BE2C (cell line): Measurements from ENCODE around the gene EIF4E1B.

Source experiments
- DNase-seq: peaks from one replicate; pipeline ENCODE4 v3.0.0-alpha.2; 2020
- H3K27me3 ChIP-seq: fragments of 250-450 bp; sonication (Bioruptor Pico); 2 replicates; pipeline ENCODE4 v1.5.1; 2020; ENCODE audit warnings: mild to moderate bottlenecking
- H3K36me3 ChIP-seq: fragments of 250-450 bp; sonication (Bioruptor Pico); 2 replicates; pipeline ENCODE4 v1.5.1; 2020; ENCODE audit warnings: mild to moderate bottlenecking
- H3K4me1 ChIP-seq: fragments of 250-450 bp; sonication (Bioruptor Pico); 2 replicates; pipeline ENCODE4 v1.5.1; 2020
- H3K4me3 ChIP-seq: 2 replicates; pipeline ENCODE4 v1.5.1; 2011; ENCODE audit warnings: low read depth, low read length
- H3K9me3 ChIP-seq: fragments of 250-450 bp; sonication (Bioruptor Pico); 2 replicates; pipeline ENCODE4 v1.5.1; 2020
- CTCF ChIP-seq: IDR thresholded peaks from 2 replicates; pipeline ENCODE4 v1.5.1; 2012; ENCODE audit warnings: mild to moderate bottlenecking, low read depth, low read length

Gene EIF4E1B

DNA sequence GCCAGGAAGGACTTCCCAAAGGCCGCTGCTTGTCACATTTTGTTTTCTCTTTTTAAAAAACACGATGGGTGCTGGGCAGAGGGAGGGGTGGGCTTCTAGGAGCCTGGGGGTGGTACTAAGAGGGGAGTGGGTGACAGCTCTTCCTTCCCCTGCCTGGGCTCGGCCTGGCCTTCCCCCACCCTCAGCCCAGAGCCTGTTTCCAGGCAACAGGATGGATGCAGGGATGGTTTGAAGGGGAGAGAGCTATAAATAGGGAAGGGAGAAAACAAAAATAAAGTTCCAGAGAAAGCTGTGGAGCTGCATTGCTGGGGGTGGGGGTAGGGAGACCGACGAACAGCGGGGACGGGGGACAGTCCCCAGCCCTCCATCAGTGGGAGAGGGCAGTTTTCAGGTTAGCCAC lies 14.0 kb upstream of the EIF4E1B start:
- TF ChIP-seq CTCF: no peak
- Histone ChIP-seq H3K4me1 (peaks cover 10% of the 10 kb centered on the region), H3K9me3 (no peaks in the 10 kb centered on the region), H3K36me3 (no peaks in the 10 kb centered on the region), H3K4me3 (no peak overlapping the region), H3K27me3 (peaks cover 13% of the 10 kb centered on the region; the same call in 1 of the 2 replicates)
- no peak for DNase-seq

DNA sequence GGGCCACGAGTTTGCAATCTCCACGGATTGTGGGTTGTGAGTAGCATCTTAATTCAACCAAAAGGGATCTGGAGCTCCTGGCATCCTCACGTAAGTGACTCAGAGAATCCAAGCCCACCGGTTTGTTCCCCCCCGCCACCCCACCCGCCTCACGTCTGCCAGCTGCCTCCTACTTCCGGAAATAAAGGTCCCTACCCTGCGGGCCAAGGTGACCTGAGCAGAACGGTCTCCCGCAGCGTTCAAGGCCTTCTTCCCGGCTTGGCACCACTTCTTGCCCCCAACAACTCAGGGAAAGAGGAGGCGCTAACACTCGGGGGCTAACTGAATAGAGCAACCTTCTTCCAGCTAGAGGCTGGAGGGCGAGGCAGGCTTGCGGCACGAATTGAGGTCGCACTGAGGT lies 11.7 kb upstream of the EIF4E1B start:
- peak; percentile 38 for DNase-seq
- TF ChIP-seq CTCF: no peak
- peak overlapping the region; percentile 47 for H3K4me3 ChIP-seq
- H3K4me1 ChIP-seq: peaks cover 5% of the 10 kb centered on the region
- no peaks in the 10 kb centered on the region for H3K36me3 ChIP-seq
- no peaks in the 10 kb centered on the region for H3K9me3 ChIP-seq
- H3K27me3 ChIP-seq: peaks cover 13% of the 10 kb centered on the region; the same call in 1 of the 2 replicates

GRCh38 chr5:176619203-176619568 lies 11.3 kb upstream of the EIF4E1B start:
- H3K27me3 ChIP-seq: peaks cover 13% of the 10 kb centered on the region; the same call in 1 of the 2 replicates
- peak overlapping the region; percentile 47 for H3K4me3 ChIP-seq
- DNase-seq: peak; percentile 99
- peak; percentile 52 for TF ChIP-seq CTCF
- H3K4me1 ChIP-seq: peaks cover 3% of the 10 kb centered on the region
- H3K36me3 ChIP-seq: no peaks in the 10 kb centered on the region
- no peaks in the 10 kb centered on the region for H3K9me3 ChIP-seq

DNA sequence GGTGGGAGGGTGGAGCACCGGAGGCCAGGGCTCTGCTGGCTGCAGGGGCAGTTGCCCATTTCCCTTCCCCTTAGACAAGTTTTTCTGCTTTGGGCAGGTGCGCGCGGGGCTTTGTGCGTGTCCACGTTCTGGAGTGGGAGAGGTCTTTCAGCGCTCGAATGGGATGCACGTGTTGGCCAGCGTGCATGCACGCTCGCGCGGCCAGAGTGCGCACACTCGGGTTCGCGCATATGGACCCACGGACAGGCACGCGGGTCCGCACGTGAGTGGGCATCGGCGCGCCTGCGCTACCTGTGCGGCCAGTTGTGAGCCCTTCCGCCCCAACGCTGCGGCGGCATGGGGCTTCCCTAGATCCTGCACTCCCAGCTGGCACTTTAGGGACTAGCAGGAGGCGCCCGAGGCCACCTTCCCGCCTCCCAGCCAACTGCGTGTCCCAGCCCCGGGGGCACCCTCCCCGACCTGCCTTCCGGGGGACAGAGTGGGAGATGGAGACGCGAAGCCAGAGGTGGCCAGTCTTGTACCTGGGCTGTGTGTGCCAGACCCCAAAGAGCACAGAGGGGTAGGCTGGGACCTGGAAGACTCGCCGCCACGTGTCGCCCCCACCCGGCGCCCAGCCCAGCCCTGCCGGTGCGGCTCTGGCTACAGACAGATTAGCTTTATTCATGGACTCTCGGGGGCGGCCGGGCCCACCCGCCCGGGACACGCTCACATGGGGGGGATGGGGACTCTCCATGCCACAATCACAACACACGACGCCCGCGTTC lies 10.7 kb upstream of the EIF4E1B start:
- TF ChIP-seq CTCF: no peak
- Histone ChIP-seq H3K4me1 (peaks cover 2% of the 10 kb centered on the region; the same call in 1 of the 2 replicates), H3K9me3 (no peaks in the 10 kb centered on the region), H3K36me3 (no peaks in the 10 kb centered on the region), H3K4me3 (peak overlapping the region; percentile 23), H3K27me3 (peaks cover 13% of the 10 kb centered on the region; the same call in 1 of the 2 replicates)
- no peak for DNase-seq

DNA sequence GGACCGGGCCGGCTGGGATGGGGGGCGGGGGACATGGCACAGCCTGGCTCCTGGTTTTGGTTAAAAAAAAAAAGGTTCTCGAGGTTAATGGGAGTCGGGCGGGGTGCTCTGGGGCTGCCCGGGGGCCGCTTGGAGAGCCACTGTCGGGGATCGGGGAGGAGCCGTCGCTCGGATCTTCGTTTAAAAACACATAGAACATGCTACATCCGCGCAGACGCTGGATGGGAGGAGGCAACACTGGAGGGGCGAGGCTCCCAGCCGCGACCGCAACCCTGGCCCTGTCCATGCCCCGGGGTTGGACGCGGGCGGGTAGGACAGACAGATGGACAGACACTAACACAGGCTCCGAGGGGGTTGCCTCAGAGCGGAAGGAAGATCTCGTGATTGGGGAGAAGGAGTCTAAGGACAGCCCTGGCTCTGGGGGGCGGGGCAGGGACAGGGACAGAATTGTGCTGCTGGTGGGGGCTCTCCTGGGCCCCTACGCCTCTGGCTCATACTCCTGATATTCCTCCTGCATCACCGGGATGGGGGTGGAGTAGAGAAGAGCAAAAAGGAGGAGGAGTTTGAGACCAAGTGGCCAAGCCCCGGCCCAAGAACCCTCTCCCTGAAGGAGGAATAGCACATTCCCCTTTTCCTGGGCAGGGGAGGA lies 10.0 kb upstream of the EIF4E1B start:
- H3K27me3 ChIP-seq: peaks cover 13% of the 10 kb centered on the region; the same call in 1 of the 2 replicates
- peaks cover 2% of the 10 kb centered on the region; the same call in 1 of the 2 replicates for H3K4me1 ChIP-seq
- H3K9me3 ChIP-seq: no peaks in the 10 kb centered on the region
- DNase-seq: no peak
- H3K36me3 ChIP-seq: no peaks in the 10 kb centered on the region
- no peak overlapping the region for H3K4me3 ChIP-seq
- TF ChIP-seq CTCF: no peak

DNA sequence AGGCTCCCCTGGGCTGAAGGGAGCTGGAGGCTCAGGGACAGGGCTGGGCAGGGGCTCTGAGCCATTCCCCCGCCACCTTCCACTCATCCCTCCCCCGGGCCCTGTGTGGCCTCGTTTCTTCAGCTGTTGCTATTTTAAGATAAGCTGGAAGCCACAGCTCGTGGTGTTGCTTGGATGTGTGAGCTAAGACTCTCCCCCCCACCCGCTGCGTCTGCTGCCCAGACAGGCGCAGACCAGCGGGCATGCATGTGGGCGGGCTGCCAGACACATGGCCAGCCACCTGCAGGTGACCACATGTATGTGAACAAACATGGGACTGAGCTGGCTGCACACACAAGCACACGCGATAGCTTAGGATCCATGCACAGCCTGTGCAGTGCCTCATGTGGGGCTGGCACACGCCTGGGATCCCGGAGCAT lies 8.8 kb upstream of the EIF4E1B start:
- peaks cover 13% of the 10 kb centered on the region; the same call in 1 of the 2 replicates for H3K27me3 ChIP-seq
- TF ChIP-seq CTCF: no peak
- H3K36me3 ChIP-seq: no peaks in the 10 kb centered on the region
- peaks cover 2% of the 10 kb centered on the region; the same call in 1 of the 2 replicates for H3K4me1 ChIP-seq
- no peak for DNase-seq
- H3K9me3 ChIP-seq: no peaks in the 10 kb centered on the region
- H3K4me3 ChIP-seq: no peak overlapping the region
